Measurements from ENCODE around the gene CARMIL3.

CARMIL3 gene

DNA sequence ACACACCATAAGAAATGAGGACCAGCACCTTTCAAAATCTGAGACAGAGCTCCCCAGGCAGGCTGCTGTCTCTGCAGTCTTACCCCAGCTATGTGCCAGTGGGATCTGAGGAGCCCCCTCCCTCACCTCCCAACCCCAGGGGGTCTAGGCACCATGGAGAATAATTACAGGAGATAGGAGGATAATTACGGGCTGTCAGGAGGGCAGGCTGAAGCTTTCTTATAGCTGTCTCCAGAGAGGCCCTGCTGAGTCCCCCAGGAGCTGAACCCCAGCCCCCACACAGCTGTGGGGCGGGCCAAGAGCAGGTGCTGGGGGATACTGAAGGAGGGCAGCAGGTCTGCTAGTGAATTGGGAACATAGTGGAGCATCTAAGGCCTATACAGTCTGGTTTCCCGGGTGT is 26.3 kb downstream of the CARMIL3 start:
- DNase-seq (ENCODE audit: low spot score) = no peak

DNA sequence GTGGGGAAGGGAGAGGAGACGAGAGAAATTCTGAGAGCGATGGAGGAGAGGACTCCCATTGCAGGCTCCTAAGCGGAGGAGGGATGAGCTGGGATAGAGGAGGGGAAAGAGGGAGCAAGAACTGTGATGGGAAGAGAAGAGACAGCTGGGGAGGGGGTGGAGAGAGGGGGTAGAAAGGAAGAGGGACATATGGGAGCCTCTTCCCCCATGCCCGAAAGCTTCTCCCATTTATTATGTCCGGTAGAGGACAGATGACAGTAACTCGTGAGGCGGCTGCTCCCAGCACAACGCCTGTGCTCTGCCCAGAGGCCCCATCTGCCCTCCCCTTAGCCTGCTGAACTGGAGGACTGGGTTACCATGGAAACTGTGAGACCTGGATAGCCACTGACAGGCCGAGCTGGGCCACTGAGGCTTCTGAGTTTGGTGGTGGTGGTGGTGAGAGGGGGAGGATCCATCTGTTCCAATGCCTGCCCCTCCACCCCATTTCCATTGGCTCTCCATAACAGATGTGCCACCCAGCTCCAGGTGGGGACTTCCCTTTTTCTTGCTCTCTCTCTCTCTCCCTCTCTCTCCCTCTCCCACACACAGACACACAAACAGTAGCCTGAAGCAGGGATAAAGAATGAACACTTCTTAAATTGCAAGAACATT is 27.8 kb downstream of the CARMIL3 start:
- no peak for DNase-seq (ENCODE audit: low spot score)

DNA sequence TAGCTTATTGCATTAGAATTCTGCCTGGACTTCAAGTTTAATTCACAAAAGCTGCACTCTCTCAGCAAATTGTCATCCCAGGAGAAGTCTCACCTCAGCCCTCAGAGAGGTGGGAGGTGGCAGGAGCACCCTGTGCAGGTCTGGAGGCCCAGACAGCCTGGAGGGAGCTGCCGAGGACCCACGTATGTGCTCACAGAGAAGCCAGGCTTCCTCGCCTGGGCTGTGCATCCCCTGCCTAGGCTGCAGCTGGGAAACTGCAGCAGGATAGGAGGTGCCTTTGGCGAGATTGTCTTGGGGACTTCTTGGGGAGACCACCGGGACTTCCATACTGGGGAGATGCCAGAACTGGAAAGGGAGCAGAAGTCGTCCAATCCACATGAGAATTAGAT is 28.3 kb downstream of the CARMIL3 start:
- DNase-seq (ENCODE audit: low spot score) = no peak

DNA sequence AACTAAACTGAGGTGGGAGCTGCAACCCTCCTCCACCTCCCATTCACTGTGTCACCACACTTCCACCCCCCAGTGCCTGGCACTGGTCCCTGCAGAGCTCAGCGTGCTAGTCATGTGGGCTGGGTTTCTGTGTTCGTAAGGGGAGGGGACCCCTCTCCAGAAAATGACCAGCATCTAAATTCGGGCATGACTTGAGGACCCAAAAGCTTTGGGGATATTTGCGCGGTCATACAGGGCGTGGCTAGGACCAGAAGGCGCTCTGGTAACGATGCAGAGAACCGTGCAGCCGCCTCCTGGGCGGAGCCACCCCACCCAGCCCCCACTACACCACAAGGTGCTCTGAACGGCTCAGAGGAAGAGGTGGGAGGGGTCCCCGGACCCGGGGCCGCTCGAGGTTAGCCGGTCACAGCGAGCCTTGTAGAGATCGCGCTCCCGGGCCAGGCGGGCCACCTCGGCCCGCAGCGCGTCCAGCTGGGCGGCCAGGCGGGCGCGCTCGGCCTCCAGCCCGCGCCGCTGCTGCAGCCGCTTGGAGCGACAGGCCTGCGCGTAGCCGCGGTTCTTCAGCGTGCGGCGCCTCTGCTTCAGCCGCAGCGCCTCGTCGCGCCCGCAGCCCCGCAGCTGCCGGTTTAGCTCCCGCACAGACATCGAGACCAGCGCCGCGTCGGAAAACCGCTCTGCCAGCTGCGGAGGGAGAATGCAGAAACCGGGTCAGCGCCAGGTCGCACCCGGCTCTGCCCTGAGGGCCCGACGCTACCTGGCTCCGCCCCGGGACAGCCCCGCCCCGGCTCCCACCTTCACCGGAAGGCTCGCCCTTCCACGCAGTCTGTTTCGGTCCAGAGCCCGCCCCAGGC is 29.3 kb downstream of the CARMIL3 start:
- DNase-seq (ENCODE audit: low spot score) = peak; percentile 64

DNA sequence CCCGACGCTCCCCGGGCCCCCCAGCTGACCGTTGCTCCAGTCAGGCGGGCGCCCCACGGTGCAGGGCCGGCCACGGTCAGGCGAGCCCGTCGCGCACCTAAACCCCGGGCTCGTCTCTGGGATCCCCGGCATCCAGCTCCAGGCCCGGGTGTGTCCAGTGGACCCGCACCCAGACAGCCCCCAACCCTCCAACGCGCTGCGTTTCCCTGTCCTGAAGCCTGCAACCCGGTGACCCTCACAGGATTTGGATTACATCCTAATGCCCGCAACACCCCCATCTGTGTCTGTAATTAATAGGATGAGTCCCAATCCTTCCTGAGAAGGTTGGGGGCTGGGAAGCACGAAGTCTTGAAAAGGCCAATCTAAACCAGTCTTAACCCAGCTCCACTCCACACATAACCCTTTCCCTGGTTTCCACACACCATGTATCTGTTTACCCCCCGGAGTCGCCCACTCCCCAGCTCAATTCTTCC is 30.0 kb downstream of the CARMIL3 start:
- no peak for DNase-seq (ENCODE audit: low spot score)

DNA sequence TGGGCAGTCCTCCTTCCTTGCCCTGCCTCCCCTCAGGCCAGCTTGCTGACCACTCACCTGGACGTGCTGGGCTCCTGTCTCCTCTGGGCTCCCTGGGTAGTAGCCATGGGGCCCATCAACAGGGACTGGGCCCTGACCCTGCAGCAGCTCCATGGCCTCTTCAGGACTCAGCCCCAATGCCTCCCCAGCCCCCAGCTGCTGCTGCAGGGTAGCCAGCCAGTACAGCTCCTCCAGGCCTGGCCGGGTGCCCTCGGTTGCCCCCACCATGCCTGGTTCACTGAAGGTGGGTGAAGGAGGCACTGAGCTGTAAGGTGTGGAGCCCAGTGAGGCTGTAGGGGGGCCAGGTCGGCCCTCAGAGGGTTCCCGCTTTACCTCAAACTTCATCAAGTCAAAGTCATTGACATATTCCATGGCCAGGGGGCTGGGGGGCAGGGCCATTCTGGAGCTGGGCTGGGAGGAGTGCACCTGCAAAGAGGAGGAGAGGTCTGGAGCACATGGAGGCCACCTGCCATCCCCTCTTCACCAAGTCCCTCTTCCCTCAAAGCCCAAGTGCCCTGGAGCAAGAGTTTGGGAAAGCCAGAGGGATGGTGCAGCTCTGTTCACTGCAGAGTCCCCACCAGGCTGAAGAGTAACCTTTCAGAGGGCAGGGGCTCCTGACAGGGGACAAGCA is 30.7 kb downstream of the CARMIL3 start:
- DNase-seq (ENCODE audit: low spot score) = no peak

DNA sequence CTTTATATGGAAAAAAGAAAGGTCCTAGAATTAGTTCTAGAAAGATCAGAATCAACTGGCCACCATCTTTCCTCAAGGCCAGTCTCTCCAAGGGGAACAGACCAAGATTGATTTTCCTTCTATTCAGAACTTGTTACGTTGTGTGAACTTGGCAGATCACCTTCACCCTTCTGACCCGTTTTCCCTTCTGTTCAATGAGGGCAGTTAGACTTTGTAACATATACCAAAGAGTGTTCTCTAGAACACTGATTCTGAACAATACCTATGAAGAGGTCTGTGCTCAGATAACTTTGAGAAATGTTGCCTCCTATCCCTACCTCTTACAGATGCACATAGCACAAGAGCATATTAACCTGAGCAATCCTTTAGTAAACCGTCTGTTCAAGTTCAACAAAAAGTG is 31.7 kb downstream of the CARMIL3 start:
- no peak for DNase-seq (ENCODE audit: low spot score)

DNA sequence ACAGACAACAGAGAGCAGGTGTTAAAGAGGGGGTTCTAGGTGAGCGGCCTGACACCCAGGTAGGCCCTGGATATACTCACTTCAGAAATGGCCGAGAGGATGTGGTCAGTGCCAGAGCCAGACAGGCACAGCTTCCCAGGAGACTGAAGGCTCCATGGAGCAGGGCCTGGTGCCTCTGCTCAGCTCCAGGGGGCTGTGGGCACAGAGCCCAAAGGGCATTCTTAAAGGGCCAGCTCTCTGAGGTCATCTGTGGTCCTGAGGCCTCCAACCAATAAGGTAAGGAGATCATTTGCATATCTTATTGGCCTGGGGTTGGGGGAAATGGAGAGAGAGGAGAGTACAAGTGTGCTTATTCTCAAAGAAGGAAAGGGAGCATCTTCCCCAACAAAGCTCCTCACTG is 32.6 kb downstream of the CARMIL3 start:
- no peak for DNase-seq (ENCODE audit: low spot score)

DNA sequence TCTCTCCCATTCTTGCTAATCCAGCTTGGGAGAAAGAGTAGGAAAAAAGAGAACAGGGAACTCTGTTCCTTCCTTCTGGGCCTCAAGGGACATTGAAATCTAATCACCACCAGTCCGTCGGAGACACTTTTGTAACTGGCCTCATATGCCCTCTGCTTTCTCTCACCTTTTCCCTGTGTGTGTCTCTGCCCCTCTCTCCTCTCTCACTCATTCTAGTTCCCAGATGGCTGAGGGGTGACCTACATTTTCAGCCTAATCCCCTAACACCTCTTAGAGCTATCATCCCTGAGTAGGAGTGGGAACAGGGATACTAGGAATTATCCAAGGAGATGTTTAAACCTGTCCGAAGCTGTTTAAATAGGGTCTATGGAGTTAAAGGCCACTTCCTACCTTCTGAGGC is 33.4 kb downstream of the CARMIL3 start:
- no peak for DNase-seq (ENCODE audit: low spot score)

DNA sequence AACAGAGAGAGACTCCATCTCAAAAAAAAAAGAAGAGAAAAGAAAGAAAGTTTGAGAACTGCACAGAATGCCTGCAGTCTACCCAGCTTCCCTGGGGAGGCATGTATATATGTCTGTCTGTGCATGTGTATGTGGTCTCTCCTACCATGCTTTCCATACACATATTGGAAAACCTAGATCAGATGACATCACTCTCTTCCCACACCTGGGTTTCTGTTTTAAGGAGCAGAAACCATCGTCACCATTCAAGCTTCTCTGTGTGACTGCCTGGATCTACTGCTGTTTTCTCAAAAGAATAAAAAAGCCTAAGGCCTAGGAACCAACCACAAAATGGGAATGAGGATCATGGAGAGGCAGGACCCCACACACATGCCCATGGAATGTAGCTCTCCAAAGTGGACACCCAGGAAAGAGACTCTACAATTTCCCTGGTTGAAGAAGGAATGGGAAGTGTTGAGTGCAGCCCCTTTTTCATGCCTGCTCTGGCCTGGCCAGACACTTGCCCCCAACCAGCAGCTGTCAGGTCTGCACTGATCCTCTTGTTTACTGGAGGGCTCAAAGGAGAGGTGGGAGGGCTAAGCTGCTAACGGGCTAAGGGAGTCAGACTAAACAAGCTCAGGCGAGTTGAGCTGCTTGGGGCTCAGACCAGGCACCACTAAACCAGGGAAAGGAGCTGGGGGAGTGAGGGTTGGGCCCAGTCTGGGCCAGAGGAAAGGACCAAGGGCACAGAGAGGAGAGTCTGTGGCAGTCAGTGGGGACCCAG is 34.6 kb downstream of the CARMIL3 start:
- DNase-seq (ENCODE audit: low spot score) = no peak

DNA sequence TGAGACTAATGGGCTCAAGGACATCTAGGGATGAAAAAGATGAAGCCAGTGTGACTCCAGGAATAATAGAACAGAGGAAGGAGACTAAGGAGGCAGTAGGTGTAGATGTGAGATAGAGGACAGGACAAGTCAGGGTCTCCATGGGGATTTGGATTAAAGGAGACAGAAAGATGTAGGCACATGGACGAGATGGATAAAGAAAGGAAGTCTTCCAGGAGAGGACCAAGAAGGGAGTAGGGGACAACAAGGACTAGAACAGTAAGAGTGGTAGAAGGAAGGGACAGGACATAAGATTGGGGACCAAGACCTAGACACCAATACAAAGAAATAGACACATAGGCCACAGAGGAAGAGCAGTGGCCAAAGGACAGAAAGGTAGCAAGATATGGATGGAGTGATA is 35.2 kb downstream of the CARMIL3 start:
- no peak for DNase-seq (ENCODE audit: low spot score)

DNA sequence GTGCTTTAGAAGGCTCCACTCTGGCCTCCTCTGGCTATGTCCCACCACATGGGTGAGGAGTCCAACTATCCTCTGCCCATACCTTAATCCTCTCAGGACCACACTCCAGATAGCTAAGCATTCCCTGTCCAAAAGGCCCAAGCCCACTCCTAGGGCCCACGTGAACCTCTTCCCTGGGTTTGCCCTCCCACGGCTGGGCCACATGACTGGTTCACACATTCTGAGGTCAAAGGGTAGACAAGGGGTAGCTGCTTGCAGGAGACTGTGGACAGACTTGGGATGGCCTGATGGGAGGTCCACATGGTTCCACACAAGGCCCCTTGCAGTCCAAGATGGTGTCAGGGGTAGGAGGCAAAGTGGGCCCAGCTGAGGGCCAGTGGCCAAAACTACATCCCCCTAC is 36.3 kb downstream of the CARMIL3 start:
- no peak for DNase-seq (ENCODE audit: low spot score)

DNA sequence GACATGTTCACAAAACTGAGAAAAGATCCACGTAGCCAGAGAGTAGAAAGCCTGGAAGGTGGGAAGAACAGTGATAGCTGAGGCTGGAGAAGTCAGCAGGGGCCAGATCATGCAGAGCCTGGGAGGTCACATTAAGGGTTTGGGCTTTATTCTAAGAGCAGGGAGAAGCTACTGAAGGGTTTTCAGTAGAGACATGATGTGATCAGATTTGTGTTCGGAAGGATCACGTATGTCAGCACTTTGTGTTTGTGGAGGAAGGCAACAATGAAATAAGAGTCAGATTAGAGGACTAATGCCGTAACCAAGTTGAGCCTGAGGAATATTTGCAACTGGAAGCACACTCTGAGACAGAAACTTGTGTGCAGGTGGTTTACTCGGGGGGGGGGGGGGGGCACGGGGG is 38.1 kb downstream of the CARMIL3 start:
- DNase-seq (ENCODE audit: low spot score) = no peak

DNA sequence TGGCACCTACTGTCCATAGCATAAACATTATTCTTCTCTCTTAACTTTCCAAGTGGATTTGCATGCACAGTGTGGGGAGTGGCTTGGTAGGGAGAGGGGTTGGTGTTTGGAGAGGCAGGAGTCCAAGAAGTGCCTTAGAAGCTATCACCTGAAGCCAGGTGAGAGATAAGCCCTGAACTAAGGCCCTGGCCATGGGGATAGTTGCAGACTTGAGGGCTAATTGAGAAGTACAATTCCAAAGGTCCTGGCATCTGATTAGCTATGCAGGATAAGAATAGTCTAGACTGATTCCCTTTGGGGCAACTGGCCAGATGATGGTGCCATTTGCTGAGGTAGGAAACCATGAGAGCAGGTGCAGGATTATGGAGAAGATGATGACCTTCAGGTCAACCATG is 40.3 kb downstream of the CARMIL3 start:
- DNase-seq (ENCODE audit: low spot score) = no peak

DNA sequence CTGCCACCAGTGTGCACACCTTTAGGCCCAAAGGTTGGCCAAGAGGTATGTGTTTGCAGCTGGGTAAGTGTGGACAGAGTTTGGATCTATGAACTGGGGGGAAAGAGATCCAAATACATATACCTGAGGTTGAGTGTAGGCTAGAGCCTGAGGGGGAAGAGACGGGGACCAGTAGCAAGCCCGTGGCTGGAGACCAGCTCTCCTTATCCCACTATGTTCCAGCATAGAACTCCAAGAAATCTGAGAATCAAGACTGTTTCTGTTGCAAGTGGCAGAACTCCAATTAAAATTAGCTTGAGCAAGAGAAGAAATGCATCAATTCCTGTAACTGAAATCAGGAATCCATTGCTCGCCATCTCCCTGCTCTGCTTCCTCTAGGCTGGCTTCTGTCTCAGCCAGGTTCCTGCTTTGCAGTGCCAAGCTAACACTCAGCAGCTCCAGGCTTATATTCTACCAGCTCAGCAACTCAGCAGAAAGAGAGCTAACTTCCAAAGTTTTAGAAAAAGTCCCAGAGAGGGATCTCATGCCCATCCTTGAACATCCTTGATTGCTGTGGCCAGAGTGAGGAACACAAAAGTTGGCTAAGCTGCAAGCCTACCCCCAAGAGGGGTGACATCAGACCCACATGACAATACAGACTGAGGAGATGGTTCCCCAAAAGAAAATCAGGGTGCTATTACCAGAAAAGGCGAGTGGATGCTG is 40.8 kb downstream of the CARMIL3 start:
- no peak for DNase-seq (ENCODE audit: low spot score)

DNA sequence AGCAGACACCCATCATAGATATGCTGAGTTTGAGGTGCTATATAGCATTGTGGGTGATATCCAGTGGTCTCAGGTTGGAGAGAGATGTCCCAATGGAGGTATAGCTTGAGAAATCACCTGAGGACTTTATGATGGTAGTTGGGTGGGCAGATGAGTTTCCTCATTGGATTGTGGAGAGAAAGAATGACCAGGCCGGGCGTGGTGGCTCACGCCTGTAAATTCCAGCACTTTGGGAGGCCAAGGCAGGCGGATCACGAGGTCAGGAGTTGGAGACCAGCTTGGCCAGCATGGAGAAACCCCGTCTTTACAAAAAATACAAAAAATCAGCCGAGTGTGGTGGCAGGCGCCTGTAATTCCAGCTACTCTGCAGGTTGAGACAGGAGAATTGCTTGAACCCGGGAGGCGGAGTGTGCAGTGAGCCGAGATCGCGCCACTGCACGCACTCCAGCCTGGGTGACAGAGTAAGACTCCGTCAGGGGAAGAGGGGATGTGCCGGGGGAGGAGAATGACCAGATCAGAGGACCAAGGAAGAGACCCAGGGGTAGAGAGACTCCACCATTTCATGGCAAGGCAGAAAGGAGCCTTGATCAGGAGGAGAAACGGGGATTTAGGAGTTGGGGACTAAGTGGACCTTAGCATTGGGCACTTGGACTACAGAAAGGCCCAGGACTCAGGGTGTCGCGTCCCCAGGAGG is 41.5 kb downstream of the CARMIL3 start:
- no peak for DNase-seq (ENCODE audit: low spot score)

DNA sequence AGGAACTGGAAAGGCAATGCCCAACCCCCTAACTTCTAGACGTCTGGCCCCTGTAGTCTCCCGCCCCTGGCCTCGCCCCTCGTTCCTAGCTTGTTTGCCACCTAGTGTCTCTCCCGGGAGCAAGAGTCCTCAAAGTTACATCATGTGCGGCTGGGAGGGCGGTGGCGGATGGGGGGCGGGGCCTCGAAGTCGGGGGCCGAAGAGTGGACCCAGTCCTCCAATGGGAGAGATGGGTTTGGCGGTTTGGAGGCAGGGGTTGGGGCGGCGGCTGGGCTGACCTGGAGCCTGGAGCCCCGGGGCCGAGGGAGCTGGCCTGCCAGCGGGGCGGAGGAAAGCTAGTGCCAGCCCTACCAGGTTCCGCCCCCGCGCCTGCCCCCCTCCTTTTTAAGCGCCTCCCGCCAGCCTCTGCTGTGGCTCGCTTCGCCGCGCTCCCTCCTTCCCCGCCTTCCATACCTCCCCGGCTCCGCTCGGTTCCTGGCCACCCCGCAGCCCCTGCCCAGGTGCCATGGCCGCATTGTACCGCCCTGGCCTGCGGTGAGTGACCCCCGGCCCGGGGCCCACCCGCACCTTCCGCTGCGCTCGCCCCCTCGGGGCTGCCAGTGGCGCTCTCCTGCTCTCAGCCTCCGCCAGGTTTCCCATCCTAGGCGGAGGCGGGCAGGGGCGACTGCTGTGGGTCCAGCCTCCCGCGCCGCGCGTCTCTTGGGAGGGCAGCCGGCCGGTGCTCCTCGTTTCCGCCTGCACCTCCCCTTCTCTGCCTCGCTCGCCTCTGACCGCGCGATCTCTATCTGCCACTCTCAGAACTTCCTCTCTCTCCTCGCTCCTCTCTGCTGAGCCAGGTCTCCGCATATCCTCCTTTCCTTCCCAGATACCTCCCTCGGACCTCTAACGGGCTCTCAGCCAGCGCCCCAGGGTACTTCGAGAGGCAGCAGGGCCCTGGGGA is 42.4 kb downstream of the CARMIL3 start, which contains the start of gene PCK2:
Gene PCK2 (plus strand): TSS at position 411 of the 940 bp plus-strand sequence. CDS start 95 bp downstream, at position 506.
- DNase-seq (ENCODE audit: low spot score) = peak; percentile 96

DNA sequence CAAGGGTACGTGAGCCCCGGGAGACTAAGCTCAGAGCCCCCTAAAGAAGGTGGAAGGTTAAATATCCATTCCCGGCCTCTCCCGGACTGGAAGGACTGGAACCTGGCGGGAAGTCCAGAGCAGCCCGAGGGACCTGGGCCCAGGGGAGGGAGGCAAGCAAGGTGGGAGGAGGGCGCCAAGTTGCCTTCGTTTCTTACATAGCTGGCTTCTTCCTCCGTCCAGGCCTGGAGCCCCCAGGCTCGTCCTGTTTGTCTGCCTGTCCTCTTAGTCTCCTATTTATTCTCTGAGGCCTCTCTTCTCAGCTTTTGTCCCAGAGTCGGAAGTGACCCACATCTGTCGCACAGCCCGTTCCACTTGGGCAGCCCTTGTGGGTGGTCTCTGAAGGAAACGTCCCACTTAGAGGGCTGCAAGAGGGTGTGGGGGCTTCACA is 43.0 kb downstream of the CARMIL3 start:
- DNase-seq (ENCODE audit: low spot score) = peak; percentile 24

DNA sequence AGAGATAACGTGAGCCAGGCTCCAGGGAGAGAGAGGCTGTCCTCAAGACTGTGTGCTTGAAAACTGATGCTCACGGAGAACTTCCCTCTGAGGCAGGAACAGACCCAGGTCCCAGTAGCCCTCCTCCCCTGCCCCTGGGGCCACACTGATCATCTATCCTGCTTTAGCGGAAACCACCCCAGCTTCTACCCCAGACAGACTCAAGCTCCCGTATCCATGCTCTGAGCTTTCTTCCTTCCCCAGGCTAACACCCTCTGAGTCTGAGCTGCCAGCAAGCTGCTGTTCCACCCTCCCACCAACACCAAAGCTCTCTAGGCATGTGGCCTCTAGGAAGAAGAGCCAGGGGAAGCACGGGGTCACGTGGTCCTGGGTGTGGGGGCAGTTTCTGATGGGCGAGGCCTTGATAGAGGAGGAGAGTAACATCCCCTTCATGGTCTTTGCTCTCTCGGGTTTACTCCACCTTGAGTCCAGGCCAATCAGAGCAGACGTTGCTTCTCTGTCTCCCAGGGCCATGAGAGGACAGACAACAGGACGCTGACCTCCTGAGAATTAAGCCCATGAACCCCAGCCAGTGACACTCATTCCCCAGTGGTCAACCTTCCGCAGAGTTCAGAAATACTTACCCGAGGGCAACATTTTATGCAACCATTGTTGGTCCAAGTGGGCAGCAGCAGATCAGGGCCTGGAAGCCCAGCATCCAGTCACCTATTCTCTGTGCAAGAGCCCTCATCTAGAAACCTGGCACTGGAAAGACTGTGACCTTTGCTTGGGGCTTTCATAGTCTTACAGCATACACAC is 43.7 kb downstream of the CARMIL3 start:
- DNase-seq (ENCODE audit: low spot score) = peak; percentile 83
